ENCODE results near the gene CHRNB2.

- TF ChIP-seq CTCF (IDR thresholded peaks at IDR 0.05 in 4 of 5, conservative IDR thresholded peaks at IDR 0.05 in 1 of 5) (no peak), POLR2A (IDR thresholded peaks at IDR 0.05) (no peak)
These were observed 31.0 kb upstream of the CHRNB2 start for GRCh38 chr1:154536570-154536969.

All from gastrocnemius medialis (tissue), 4 donors.